Measurements from ENCODE around the gene TENT4B.

- no peak for TF ChIP-seq EZH2 (IDR thresholded peaks at IDR 0.05; ENCODE audit: borderline replicate concordance, low read length)
- TF ChIP-seq CTCF (IDR thresholded peaks at IDR 0.05; ENCODE audit: low read length) = no peak
These were observed 113.4 kb downstream of the TENT4B start, which contains the start of gene ADCY7 for GRCh38 chr16:50266337-50267091.

Measured in OCI-LY1 (cell line).